ENCODE results near the gene CORO6. TPM values are rescaled to one million over a fixed set of nuclear protein-coding genes. Genes with fewer than 3 reads are reported as not detected.
A peak's percentile ranks its signal among the peaks of the same experiment; 100 is the strongest.

Gene CORO6
- total and polyA plus RNA-seq, 2 of the 13 experiments (the other 11 are each of a cell fraction or from before 2014, with no cell fraction given): 0.42 to 0.82 TPM

DNA sequence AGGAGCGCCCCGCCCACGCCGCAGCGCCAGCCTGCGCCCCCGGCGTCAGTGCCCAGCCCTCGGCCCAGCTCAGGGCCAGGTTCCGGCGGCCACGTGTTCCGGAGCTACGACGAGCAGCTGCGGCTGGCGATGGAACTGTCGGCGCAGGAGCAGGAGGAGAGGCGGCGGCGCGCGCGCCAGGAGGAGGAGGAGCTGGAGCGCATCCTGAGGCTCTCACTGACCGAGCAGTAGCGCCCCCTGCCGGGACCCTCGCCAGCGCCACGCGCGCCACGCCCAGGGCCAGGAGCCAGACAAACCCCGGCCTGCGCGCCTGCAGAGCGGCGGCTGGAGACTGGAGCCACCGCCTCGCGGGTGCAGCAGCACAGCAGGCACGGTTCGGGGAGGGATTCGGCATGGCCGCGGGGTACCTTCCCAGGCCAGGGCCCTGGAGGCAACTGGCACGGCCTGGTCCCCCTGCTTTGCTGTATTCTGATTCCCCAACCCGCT lies 9.3 kb downstream of the CORO6 start (continued):
- TF ChIP-seq, protein P1, sequence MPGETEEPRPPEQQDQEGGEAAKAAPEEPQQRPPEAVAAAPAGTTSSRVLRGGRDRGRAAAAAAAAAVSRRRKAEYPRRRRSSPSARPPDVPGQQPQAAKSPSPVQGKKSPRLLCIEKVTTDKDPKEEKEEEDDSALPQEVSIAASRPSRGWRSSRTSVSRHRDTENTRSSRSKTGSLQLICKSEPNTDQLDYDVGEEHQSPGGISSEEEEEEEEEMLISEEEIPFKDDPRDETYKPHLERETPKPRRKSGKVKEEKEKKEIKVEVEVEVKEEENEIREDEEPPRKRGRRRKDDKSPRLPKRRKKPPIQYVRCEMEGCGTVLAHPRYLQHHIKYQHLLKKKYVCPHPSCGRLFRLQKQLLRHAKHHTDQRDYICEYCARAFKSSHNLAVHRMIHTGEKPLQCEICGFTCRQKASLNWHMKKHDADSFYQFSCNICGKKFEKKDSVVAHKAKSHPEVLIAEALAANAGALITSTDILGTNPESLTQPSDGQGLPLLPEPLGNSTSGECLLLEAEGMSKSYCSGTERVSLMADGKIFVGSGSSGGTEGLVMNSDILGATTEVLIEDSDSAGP (CRISPR knock-in tag; IDR thresholded peaks at IDR 0.05; ENCODE audit: borderline replicate concordance): peak; percentile 78
- TF ChIP-seq SRY (CRISPR knock-in tag; IDR thresholded peaks at IDR 0.05) (no peak), NR2F6 (IDR thresholded peaks at IDR 0.05) (no peak), NR2F6 (CRISPR knock-in tag; IDR thresholded peaks at IDR 0.05) (no peak; the same call in 1 of the 2 replicates), CENPT (CRISPR knock-in tag; IDR thresholded peaks at IDR 0.05; ENCODE audit: low read depth) (peak; percentile 87; the same call in 1 of the 2 replicates), ZNF605 (CRISPR knock-in tag; IDR thresholded peaks at IDR 0.05) (no peak), KMT2B (CRISPR knock-in tag; IDR thresholded peaks at IDR 0.05) (no peak), REPIN1 (CRISPR knock-in tag; IDR thresholded peaks at IDR 0.05; ENCODE audit: borderline replicate concordance, low read depth) (peak; percentile 88; the same call in 1 of the 2 replicates), KDM5A (IDR thresholded peaks at IDR 0.05; ENCODE audit: borderline replicate concordance, low read length) (no peak), XBP1 (CRISPR knock-in tag; IDR thresholded peaks at IDR 0.05) (no peak), PPARG (CRISPR knock-in tag; conservative IDR thresholded peaks at IDR 0.05) (no peak; the same call in 1 of the 2 replicates), NR2F1 (CRISPR knock-in tag; IDR thresholded peaks at IDR 0.05) (no peak)
- TF ChIP-seq, protein P2, sequence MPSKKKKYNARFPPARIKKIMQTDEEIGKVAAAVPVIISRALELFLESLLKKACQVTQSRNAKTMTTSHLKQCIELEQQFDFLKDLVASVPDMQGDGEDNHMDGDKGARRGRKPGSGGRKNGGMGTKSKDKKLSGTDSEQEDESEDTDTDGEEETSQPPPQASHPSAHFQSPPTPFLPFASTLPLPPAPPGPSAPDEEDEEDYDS (CRISPR knock-in tag; IDR thresholded peaks at IDR 0.05): peak; percentile 45; the same call in 1 of the 2 replicates
- TF ChIP-seq, protein P3, sequence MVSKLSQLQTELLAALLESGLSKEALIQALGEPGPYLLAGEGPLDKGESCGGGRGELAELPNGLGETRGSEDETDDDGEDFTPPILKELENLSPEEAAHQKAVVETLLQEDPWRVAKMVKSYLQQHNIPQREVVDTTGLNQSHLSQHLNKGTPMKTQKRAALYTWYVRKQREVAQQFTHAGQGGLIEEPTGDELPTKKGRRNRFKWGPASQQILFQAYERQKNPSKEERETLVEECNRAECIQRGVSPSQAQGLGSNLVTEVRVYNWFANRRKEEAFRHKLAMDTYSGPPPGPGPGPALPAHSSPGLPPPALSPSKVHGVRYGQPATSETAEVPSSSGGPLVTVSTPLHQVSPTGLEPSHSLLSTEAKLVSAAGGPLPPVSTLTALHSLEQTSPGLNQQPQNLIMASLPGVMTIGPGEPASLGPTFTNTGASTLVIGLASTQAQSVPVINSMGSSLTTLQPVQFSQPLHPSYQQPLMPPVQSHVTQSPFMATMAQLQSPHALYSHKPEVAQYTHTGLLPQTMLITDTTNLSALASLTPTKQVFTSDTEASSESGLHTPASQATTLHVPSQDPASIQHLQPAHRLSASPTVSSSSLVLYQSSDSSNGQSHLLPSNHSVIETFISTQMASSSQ (IDR thresholded peaks at IDR 0.05; ENCODE audit: low read depth): no peak
- TF ChIP-seq, protein P3 (CRISPR knock-in tag; IDR thresholded peaks at IDR 0.05; ENCODE audit: borderline replicate concordance): peak; percentile 53; the same call in 1 of the 2 replicates
- TF ChIP-seq, protein P4, sequence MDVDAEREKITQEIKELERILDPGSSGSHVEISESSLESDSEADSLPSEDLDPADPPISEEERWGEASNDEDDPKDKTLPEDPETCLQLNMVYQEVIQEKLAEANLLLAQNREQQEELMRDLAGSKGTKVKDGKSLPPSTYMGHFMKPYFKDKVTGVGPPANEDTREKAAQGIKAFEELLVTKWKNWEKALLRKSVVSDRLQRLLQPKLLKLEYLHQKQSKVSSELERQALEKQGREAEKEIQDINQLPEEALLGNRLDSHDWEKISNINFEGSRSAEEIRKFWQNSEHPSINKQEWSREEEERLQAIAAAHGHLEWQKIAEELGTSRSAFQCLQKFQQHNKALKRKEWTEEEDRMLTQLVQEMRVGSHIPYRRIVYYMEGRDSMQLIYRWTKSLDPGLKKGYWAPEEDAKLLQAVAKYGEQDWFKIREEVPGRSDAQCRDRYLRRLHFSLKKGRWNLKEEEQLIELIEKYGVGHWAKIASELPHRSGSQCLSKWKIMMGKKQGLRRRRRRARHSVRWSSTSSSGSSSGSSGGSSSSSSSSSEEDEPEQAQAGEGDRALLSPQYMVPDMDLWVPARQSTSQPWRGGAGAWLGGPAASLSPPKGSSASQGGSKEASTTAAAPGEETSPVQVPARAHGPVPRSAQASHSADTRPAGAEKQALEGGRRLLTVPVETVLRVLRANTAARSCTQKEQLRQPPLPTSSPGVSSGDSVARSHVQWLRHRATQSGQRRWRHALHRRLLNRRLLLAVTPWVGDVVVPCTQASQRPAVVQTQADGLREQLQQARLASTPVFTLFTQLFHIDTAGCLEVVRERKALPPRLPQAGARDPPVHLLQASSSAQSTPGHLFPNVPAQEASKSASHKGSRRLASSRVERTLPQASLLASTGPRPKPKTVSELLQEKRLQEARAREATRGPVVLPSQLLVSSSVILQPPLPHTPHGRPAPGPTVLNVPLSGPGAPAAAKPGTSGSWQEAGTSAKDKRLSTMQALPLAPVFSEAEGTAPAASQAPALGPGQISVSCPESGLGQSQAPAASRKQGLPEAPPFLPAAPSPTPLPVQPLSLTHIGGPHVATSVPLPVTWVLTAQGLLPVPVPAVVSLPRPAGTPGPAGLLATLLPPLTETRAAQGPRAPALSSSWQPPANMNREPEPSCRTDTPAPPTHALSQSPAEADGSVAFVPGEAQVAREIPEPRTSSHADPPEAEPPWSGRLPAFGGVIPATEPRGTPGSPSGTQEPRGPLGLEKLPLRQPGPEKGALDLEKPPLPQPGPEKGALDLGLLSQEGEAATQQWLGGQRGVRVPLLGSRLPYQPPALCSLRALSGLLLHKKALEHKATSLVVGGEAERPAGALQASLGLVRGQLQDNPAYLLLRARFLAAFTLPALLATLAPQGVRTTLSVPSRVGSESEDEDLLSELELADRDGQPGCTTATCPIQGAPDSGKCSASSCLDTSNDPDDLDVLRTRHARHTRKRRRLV (CRISPR knock-in tag; IDR thresholded peaks at IDR 0.05): no peak
